HG03520 (cell line): ENCODE results near the gene CDK14.

ENCODE experiments used
- ATAC-seq: cut with Tn5 transposase; IDR thresholded peaks from one replicate; pipeline ENCODE4 v1.9.1; 2021; ENCODE audit warnings: mild to moderate bottlenecking, moderate library complexity; ENCODE audit not compliant: unreplicated experiment

The CDK14 gene

GRCh38 chr7:90984692-90985091 is 388.6 kb downstream of the CDK14 start:
- ATAC-seq = no peak

DNA sequence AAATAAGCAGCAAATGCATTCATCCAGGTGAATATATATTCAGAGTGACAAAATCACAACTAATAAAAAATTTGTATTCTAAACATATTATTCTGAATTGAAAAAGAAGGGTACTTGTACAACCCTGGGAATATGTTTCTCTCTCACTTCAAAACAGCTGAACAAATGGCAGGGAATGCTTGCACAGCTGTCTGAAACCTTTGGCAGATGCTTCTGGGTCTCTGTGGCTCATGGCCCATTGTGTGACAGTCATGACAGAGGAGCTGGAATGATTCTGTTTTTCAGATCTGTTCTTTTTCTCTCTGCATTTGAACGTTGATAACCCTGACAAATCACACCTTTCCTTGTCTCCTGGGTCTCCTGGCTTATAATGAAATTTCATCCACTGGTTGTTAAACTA is 392.4 kb downstream of the CDK14 start:
- no peak for ATAC-seq

- ATAC-seq = no peak
Measured at GRCh38 chr7:90988996-90989765, 393.1 kb downstream of the CDK14 start.

DNA sequence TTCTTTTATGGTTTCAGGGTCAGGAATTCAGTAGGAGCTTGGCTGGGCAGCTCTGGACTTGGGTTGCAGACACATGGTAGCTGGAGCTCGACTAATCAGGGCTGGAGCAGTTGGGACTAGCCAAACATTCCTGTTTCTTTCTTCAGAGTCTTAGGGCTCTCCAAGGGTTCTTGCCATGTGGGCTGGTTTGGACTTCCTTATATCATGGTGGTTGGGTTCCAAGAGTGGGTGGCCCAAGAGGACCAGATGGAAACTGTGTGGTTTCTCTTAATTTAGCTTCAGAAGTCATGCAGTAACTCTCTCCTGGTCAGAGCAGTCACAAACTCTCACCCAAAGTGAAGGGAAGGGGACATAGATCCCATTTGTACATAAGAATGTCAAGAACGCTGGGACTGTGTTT is 398.0 kb downstream of the CDK14 start:
- no peak for ATAC-seq

DNA sequence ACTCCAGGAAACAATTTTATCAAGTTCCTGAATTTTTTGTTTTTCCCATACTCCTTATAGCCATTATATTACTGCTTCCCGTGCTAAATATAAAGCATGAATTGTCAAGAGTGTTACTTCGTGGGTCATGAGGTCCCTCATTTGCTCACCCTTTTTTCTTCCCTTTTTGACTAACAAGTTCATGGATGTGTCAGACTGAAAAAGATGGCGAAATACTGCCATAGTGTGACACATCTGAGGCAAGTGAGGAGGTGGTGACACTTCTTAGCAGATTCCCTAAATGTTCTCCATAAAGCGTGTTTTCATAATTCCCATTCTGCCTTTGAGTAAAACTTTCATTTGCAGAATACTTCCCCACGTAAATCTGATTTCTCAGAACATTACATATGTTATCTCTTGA is 398.5 kb downstream of the CDK14 start:
- ATAC-seq = no peak

- no peak for ATAC-seq
Measured at GRCh38 chr7:90995996-90996395, 399.9 kb downstream of the CDK14 start.

DNA sequence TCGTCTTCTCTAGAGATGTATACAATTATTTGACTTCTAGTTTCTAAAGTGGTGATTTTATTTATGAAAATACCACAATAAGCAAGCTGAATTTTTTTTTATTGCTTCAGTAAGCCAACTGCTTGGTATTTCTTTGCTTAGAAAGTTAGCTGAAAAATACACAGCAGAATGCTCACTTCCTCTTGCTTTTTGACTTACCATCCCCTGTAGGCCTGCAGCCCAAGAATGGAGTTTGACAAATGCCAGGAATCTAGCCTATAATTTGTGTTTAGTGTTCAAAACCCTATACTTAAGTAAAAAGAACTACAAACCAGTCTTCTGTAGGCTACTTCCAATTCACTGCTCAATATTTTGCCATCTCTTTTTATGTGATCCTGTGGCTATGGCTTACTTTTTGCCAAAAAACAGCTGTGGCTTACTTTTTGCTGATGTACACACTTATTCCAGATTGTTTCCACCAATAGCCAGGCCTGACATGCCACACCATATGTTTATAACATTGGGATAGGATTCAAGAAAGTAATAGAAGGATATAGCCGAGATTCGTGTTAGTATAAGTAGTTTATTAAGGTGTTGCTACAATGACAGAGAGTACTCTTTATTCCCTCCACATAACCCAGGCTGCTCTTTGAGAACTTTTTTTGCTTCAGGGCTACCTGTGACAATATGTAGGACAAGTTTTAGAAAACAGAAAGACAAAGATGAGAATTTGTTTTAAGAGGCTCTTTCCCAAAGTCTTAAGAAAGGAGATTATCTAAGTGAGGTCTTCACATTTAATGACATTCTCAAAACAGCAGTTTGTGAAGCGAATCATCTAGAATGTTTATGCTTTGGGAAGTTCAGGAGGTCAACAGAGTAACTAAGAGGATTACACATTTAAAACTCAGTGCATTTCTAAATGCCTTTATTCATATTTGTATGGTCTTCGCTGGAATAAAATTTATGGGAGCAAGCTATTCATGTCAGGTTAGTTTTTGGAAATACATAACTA is 404.2 kb downstream of the CDK14 start:
- no peak for ATAC-seq

DNA sequence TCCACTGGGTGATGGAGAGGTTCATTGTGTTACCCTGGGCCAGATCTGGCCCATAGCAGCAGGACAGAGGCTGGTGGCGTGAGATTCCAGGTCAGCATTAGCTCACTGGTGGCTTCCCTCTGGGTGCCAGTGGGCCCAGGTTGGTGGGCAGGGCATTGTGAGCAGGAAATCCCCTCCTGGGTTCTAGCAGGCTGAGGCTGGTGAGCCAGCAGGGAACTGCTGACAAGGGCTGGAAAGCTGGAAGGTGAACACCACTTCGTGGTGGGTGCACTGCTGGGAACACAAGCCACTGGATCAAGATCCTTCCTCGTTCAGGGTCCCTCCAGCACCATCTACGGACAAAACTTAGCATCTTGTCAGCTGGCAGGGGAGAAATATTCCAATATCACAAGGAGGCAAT is 408.9 kb downstream of the CDK14 start:
- ATAC-seq = no peak

DNA sequence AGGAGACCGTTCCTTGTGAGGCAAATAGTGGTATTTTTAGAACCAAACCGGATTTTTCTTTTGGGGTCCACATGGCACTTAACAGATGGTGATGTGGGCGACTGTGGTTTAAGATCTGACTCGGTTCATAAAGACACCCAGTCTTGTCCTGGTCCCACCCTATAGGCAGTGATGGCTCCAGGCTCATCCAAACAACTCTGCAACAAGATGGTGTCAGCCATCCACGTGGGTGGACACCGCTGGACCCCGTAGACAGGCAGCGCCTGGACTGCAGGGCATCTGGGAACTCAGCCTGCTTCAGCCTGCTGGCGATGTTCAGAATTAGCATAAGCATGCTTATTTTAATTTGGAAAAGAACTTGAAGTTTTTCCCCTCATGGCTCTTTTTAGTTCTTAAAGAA is 409.7 kb downstream of the CDK14 start:
- no peak for ATAC-seq

- no peak for ATAC-seq
Measured at GRCh38 chr7:91007371-91007770, 411.2 kb downstream of the CDK14 start.

- no peak for ATAC-seq
Measured at GRCh38 chr7:91013078-91013477, 417.0 kb downstream of the CDK14 start.

DNA sequence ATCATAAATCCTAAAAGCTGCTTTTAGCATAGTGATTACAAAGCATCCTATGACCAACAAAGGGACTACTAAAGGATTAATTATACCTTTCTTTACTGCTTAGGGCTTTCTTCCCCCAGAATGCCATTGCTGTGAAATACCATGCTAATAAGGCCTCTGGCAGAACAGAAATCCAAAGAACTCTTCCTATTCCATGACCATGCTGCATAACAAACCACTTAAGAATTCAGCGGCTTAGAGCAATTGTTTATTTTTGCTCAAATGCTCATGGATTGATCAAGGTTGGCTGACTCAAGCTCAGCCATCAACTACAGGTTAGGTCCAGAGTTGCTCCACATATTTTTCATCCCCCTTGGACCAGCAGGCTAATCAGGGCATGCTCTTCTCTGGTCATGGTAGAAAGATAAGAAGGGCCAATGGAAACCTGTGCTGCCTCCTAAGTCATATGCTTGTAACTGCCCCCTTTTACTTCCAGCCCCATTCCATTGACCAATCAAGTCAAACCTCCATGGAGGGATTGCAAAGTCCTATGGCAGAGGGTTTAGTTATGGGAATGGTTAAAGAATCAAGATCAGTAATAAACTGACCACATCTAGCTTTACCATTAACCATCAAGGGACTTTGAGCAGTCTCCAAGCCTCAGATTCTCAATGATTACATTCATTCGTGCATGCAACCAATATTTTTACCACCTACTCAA is 423.7 kb downstream of the CDK14 start:
- ATAC-seq = no peak

GRCh38 chr7:91020636-91021385 is 424.7 kb downstream of the CDK14 start:
- no peak for ATAC-seq

- ATAC-seq = no peak
Measured at GRCh38 chr7:91021956-91022355, 425.8 kb downstream of the CDK14 start.

GRCh38 chr7:91025906-91026390 is 429.8 kb downstream of the CDK14 start:
- no peak for ATAC-seq

- no peak for ATAC-seq
Measured at GRCh38 chr7:91029688-91030087, 433.6 kb downstream of the CDK14 start.

DNA sequence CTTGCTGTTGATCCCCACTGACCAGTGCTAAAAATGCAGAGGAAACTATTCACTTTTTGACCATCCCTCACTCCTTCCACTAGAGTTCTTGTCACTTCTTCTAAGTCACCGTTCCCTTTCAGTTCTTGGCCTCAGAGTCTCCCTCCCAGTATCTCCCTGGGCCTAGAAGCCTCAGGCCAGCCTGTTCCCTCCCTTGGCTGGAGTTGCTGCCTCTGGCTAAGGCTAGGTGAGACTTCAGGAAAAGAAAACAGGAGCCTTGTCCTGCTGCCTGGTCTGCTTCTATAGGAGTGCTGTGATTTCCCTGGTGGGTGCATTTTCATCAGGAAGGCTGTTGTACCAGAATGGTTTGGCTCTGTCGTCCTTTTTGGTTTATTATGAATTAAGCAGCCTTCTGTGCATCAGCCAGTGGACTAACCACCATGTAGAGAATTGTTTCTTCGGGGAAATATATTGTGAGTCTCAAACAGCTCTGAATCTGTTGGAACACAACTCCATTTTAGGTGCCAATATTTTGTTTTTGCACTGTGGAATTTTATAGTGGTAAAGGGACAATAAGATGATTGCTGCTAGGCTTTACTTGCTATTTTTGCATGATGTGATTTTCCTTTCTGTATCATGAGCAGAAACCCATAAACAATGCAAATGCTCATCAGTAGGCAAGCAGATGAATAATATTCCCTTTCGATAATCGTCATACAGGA is 434.7 kb downstream of the CDK14 start:
- no peak for ATAC-seq

DNA sequence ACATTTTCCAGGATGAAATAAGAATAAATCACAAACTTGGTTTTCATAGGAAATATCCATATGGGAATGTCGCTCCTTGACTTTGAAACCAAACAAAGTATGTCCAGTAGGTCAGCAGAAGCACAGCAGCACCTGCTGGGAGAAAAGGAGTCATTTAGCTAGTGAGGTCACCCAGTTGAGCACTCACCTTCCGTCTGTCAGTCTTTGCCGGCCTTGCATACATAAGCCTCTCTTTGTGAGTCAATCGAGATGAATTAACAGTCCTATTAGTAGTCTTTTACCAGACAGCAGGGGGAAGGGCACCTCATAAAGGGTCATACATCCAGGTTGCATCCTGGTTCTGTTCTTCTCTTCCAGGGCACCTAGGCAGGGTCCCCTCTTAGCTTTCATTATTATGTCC is 435.6 kb downstream of the CDK14 start:
- no peak for ATAC-seq

DNA sequence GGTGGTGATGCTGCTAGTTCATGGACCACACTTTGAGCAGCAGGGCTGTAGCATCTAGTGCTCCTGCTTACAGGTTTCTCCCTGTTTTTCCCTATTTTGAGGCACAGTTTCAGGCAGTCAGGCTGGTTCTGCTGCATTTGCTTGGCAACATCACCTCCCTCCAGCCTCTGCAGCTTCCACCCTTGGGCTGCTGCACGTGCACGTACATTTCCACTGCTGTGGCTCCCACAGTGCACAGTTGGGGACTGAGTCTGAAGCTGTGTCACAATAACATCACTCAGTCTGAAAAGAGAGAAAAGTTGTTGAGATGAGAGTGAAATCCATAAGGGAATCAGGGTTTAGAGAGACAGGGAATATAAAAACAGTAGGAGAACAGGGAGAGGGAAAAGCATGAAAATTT is 437.5 kb downstream of the CDK14 start:
- ATAC-seq = no peak
